ENCODE results near the gene SPINT2.
A peak's percentile ranks its signal among the peaks of the same experiment; 100 is the strongest.
"Not testable (repeated sequence)": the region's sequence is repeated elsewhere in the genome, so short reads cannot be mapped to it uniquely, and the experiment has no call there.

Gene SPINT2

GRCh38 chr19:38324431-38324830 is 60.1 kb downstream of the SPINT2 start:
- DNase-seq = no peak

DNA sequence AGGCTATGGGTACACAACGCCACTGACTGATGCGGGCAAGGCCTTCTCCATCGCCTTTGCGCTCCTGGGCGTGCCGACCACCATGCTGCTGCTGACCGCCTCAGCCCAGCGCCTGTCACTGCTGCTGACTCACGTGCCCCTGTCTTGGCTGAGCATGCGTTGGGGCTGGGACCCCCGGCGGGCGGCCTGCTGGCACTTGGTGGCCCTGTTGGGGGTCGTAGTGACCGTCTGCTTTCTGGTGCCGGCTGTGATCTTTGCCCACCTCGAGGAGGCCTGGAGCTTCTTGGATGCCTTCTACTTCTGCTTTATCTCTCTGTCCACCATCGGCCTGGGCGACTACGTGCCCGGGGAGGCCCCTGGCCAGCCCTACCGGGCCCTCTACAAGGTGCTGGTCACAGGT is 62.2 kb downstream of the SPINT2 start:
- DNase-seq = no peak

DNA sequence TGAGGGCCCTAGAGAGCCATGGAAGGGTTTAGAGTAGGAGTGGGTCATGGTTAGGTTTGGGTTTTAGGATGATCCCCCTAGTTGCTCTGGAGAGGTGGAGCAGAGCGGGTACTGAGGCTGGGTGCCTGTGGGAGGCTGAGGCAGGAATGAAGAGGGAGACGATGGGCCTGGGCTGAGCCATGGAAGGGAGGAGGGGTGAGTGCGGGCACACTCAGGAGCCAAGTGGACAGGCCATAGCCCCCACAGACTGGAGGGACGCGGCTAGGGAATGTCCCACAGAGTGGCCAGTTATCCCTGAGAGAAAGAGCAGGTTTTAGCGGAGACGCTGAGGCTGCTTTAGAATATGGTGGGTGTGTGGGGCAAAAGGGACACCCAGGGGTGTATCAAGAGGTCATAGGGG is 65.3 kb downstream of the SPINT2 start:
- DNase-seq = no peak

DNA sequence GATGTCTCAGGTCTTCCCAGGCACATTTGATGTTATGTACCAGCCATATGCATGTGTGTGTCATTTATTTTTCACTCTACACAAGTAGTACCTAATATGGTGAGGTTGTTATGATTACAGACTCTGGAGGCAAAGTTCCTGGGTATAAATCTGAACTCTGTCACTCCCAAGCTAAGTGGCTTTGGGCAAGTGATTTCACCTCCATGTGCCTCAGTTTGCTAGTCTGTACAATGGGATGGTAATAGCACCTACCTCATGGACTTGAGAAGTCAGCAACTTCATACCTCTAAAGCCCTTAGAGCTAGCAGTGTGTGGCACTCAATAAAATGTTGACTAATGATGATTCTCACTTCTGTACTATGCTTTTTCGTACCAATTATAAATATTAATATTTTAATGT is 67.4 kb downstream of the SPINT2 start:
- DNase-seq = no peak

DNA sequence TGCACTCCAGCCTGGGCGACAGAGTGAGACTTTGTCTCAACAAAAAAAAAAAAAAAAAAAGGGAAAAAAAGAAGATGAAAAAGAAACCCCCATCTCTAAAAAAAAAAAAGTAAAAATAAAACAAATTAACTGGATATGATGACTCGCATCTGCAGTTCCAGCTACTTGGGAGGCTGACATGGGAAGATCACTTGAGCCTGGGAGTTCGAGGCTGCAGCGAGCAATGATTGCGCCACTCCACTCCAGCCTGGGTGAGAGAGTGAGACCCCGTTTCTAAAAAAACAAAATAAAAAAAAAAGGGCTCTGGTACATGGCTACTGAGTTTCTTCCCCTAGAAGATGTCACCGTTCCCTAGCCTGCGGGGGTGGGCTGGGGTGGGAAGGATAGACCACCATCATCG is 68.9 kb downstream of the SPINT2 start:
- no peak for DNase-seq

DNA sequence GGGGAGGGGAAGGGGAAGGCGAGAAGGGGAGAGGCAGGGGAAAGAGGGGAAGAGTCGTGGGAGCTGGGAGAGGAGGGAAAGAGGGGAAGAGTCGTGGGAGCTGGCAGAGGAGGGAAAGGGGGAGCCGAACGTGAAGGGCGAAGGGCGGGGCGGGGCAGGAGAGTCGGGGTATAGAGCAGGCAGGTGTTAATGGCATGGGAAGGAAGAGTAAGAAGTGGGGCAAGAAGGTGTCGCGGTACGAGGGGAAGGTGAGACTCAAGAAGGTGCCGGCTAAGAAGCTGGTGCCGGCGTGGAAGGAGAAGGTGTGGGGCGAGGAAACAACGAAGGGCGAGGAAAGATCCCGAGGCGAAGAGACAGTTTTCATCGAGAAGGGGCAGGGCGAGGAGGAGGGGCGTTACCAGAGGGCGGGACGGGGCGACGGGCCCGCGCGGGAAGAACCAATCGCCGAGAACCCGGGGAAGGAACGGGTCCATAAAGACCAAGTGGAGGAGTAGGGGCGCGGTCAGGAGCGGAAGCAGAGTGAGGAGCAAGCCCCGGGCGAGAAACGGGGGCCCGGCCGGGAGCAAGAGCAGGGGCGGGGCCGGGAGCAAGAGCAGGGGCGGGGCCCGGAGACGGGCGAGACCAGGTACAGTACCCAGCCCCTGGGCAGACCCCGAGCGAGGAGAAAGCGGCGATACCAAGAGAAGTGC is 71.7 kb downstream of the SPINT2 start:
- DNase-seq = peak; percentile 94

- peak; percentile 88 to 89 for DNase-seq
Measured at GRCh38 chr19:38336638-38337359, 72.4 kb downstream of the SPINT2 start.

GRCh38 chr19:38337360-38337653 is 72.9 kb downstream of the SPINT2 start:
- no peak for DNase-seq

DNA sequence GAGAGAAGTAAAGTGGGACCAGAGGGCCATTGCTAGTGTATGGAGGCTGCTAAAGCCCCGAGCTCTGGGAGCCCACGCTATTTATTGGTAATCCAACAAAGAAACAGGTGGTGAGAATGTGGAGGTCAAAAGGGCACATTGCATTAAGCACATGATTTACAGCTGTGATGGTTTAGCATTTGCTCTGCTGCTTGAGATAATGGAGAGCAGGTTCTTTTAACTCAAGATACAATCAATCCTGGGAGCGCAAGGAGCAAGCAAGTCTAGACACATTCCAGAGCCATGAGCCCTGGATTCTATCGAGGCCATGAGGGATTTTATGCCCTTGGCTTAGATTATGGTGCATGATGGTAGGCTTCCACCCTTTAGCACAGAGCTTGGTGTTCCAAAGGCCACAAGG is 74.6 kb downstream of the SPINT2 start:
- DNase-seq = not testable (repeated sequence)

- no peak for DNase-seq
Measured at GRCh38 chr19:38340927-38341326, 76.6 kb downstream of the SPINT2 start.
